HG02798 (cell line): ENCODE measurements around the gene ARHGDIB.

Experiments
- ATAC-seq: cut with Tn5 transposase; IDR thresholded peaks from one replicate; pipeline ENCODE4 v1.9.1; 2021; ENCODE audit warnings: mild to moderate bottlenecking; ENCODE audit not compliant: unreplicated experiment, poor library complexity

The ARHGDIB gene

GRCh38 chr12:14961466-14962152 is at the start of gene ARHGDIB:
ARHGDIB (minus strand) TSS chr12:14961601; CDS start chr12:14950712, 10,889 bp downstream.
- peak; percentile 64 for ATAC-seq

GRCh38 chr12:15011162-15011561 is 49.8 kb upstream of the ARHGDIB start:
- no peak for ATAC-seq

- ATAC-seq, result no peak
These were observed 46.1 kb upstream of the ARHGDIB start for GRCh38 chr12:15007551-15007950.

GRCh38 chr12:15005064-15005463 is 43.7 kb upstream of the ARHGDIB start:
- no peak for ATAC-seq

GRCh38 chr12:15004421-15004820 is 43.0 kb upstream of the ARHGDIB start:
- ATAC-seq, result no peak

GRCh38 chr12:15001733-15002382 is 40.5 kb upstream of the ARHGDIB start:
- ATAC-seq, result no peak

- ATAC-seq, result no peak
These were observed 39.2 kb upstream of the ARHGDIB start for GRCh38 chr12:15000575-15000974.

GRCh38 chr12:14999695-15000365 is 38.4 kb upstream of the ARHGDIB start:
- no peak for ATAC-seq

GRCh38 chr12:14999021-14999694 is 37.8 kb upstream of the ARHGDIB start:
- no peak for ATAC-seq

GRCh38 chr12:14997998-14998397 is 36.6 kb upstream of the ARHGDIB start:
- ATAC-seq, result no peak

GRCh38 chr12:14995583-14996425 is 34.4 kb upstream of the ARHGDIB start:
- no peak for ATAC-seq

- ATAC-seq, result no peak
These were observed 33.2 kb upstream of the ARHGDIB start for GRCh38 chr12:14994610-14995009.

- ATAC-seq, result peak; percentile 33
These were observed 32.3 kb upstream of the ARHGDIB start for GRCh38 chr12:14993537-14994266.

GRCh38 chr12:14993117-14993516 is 31.7 kb upstream of the ARHGDIB start:
- ATAC-seq, result no peak

- no peak for ATAC-seq
These were observed 31.3 kb upstream of the ARHGDIB start for GRCh38 chr12:14992673-14993072.

- ATAC-seq, result no peak
These were observed 29.7 kb upstream of the ARHGDIB start for GRCh38 chr12:14991069-14991468.

GRCh38 chr12:14989790-14990189 is 28.4 kb upstream of the ARHGDIB start:
- ATAC-seq, result peak; percentile 41

- no peak for ATAC-seq
These were observed 26.6 kb upstream of the ARHGDIB start for GRCh38 chr12:14988035-14988434.

- ATAC-seq, result no peak
These were observed 25.0 kb upstream of the ARHGDIB start for GRCh38 chr12:14986449-14986848.
